Left lung (tissue), 10 donors: Measurements from ENCODE around the gene RPS6KA6. TPM values are rescaled to one million over a fixed set of nuclear protein-coding genes. Genes with fewer than 3 reads are reported as not detected.

Experiments
- ATAC-seq: fragments of 200-7000 bp; cut with Tn5 transposase; one replicate; pipeline ENCODE4 v1.9.1; 2020; ENCODE audit warnings: moderate library complexity
- DNase-seq, 4 donors: peaks; one replicate each; pipeline ENCODE4 v3.0.0-alpha.2; 2013 to 2020
- H3K27ac ChIP-seq, 2 donors: fragments of 200-600 bp; sonication (generic) in 1 of 2; one replicate each; pipeline versions ENCODE4 v1.5.0 to v1.8.0; 2020 to 2021
- H3K27me3 ChIP-seq, 2 donors: fragments of 200-600 bp; sonication (generic) in 1 of 2; one replicate each; pipeline versions ENCODE4 v1.5.0 to v1.8.0; 2020 to 2021
- H3K36me3 ChIP-seq, 2 donors: fragments of 200-600 bp; sonication (generic) in 1 of 2; one replicate each; pipeline versions ENCODE4 v1.5.0 to v1.8.0; 2020 to 2021
- H3K4me1 ChIP-seq, 2 donors: fragments of 200-600 bp; one replicate each; pipeline ENCODE4 v1.8.0; 2021
- H3K4me3 ChIP-seq, 2 donors: fragments of 200-600 bp; sonication (generic) in 1 of 2; one replicate each; pipeline versions ENCODE4 v1.5.0 to v1.8.0; 2020 to 2021; ENCODE audit warnings: mild to moderate bottlenecking in 1 of 2
- H3K9me3 ChIP-seq, 2 donors: fragments of 200-600 bp; sonication (generic) in 1 of 2; one replicate each; pipeline versions ENCODE4 v1.5.0 to v1.8.0; 2020 to 2021
- intact Hi-C, 2 donors: fragments of 100-400 bp; cut with DNase I; formaldehyde crosslinking; loops; one replicate each; pipeline versions ENCODE4 v1.11.2 to v1.14.2; 2022
- microRNA-seq, 2 donors: library from miRNA; unstranded; fragments of <30 nt; microRNA quantifications; one replicate each; pipeline ENCODE4, GENCODE V29; 2019
- polyA plus RNA-seq, 6 donors: library from polyadenylated mRNA; unstranded; fragments of 120-200 nt; gene quantifications; one replicate each; pipeline ENCODE4 v1.2.1, GENCODE V29; 2013; ENCODE audit not compliant: insufficient read length in 6 of 6
- total RNA-seq, 2 donors: library from RNA; stranded (reverse); fragmentation: NEBNext Ultra II Directional; extraction: Animal tissue kit (Norgen Biotek cat#: 25700); gene quantifications; one replicate each; pipeline ENCODE4 v1.2.1, GENCODE V29; 2021
- TF ChIP-seq, protein P1 (sequence below), 2 donors: fragments of 200-600 bp; sonication (generic) in 1 of 2; IDR thresholded peaks; one replicate each; pipeline versions ENCODE4 v1.5.0 to v1.8.0; 2021; ENCODE audit warnings: antibody characterized with exemption in 2 of 2
- donor health status: DM: no; HTN: yes; CAD: no.
- donor health status: DM: no; HTN: no; CAD: no.

Gene RPS6KA6
- total and polyA plus RNA-seq, 8 donors, result 1.9 to 12.0 (median 9.2) TPM

DNA sequence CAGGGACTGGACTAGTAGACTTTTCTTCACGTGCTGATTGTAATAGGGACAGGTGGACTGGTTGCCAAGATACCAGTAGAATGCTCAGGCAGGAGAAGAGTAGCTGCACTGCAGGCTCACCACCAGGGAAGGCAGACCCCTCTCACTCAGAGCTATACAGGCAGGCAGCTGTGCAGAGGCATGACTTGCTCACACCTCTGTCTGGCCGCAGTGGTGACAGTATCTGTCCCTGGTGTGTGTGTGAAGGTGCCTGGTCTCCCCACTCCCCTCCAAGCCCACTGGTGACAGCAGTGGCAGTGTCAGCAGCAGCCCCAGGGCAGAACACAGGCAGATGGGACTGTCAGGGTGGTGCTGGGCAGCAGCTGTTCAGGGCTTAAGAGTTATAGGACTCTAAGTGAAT lies 140.7 kb downstream of the RPS6KA6 start:
- Histone ChIP-seq H3K9me3 (no peaks in the 10 kb centered on the region), H3K4me3 (no peak overlapping the region), H3K27ac (no peak overlapping the region), H3K36me3 (no peaks in the 10 kb centered on the region), H3K27me3 (no peaks in the 10 kb centered on the region), H3K4me1 (no peaks in the 10 kb centered on the region)
- ATAC-seq, result no peak
- TF ChIP-seq, protein P1, sequence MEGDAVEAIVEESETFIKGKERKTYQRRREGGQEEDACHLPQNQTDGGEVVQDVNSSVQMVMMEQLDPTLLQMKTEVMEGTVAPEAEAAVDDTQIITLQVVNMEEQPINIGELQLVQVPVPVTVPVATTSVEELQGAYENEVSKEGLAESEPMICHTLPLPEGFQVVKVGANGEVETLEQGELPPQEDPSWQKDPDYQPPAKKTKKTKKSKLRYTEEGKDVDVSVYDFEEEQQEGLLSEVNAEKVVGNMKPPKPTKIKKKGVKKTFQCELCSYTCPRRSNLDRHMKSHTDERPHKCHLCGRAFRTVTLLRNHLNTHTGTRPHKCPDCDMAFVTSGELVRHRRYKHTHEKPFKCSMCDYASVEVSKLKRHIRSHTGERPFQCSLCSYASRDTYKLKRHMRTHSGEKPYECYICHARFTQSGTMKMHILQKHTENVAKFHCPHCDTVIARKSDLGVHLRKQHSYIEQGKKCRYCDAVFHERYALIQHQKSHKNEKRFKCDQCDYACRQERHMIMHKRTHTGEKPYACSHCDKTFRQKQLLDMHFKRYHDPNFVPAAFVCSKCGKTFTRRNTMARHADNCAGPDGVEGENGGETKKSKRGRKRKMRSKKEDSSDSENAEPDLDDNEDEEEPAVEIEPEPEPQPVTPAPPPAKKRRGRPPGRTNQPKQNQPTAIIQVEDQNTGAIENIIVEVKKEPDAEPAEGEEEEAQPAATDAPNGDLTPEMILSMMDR (IDR thresholded peaks at IDR 0.05), result no peak
- intact Hi-C loops, result no loop called here
- no peak for DNase-seq

DNA sequence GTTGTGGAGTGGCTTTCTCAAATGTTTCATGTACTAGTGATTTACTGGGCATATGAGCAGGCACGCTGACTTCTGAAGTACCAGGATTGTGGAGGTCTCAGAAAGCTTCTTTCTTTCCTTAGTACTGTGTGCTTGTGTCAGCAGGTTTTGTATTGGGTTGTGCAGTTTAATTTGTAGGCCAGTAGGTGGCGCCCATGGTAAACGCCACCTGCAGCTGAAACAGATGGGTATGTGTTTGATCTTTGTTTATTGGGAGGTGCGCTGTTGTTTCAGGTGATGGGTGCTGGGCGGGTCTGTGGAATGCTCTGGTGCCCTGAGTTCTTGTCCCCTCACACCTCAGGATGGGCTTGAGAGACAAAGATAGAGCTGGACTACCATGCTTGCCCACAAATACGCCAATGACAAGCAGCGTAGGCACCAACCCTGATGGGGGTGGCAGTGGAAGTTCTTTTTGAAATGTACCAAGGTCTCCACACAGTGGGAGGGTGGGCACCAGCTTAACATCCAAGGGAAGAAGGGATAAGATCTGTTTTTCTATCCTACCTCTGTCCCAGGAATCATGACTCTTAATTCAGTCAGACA lies 141.5 kb downstream of the RPS6KA6 start:
- DNase-seq (peak in 2 of 4 donors; percentile 5 to 21), ATAC-seq (peak; percentile 87)
- no peak overlapping the region for H3K27ac ChIP-seq
- intact Hi-C loops, result no loop called here
- TF ChIP-seq, protein P1 (IDR thresholded peaks at IDR 0.05), result peak; percentile 35 to 69
- no peaks in the 10 kb centered on the region for H3K9me3 ChIP-seq
- no peaks in the 10 kb centered on the region for H3K27me3 ChIP-seq
- H3K36me3 ChIP-seq, result no peaks in the 10 kb centered on the region
- H3K4me3 ChIP-seq, result no peak overlapping the region
- no peaks in the 10 kb centered on the region for H3K4me1 ChIP-seq

DNA sequence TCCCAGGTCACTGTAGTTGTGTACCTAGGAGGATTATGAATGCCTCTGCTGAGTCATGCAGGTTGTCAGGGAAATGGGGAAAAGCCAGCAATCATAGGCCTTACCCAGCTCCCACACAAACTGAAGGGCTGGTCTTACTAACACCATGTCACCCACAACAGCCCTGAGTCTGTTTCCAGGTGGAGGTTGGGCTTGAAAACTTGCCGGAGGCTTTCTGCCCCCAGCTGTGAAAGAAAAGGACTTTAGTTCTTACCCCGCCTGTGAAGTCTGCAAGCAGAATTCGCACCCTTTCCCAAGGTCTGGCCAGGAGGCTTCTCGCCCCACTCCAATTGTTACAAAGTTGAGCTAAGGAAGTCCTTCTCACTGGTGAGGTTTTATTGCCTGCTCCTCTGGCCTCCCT lies 143.9 kb downstream of the RPS6KA6 start:
- Histone ChIP-seq H3K27ac (no peak overlapping the region), H3K9me3 (no peaks in the 10 kb centered on the region), H3K27me3 (no peaks in the 10 kb centered on the region), H3K4me3 (no peak overlapping the region), H3K36me3 (no peaks in the 10 kb centered on the region), H3K4me1 (no peaks in the 10 kb centered on the region)
- no peak for DNase-seq
- intact Hi-C loops, result no loop called here
- TF ChIP-seq, protein P1 (IDR thresholded peaks at IDR 0.05), result no peak
- no peak for ATAC-seq

Small RNA genes lying within 50 kb of the gene (microRNA-seq; reads per million reads assigned to microRNA genes)
- gene MIR548I4, result 0 reads per million in 2 donors
